GM12865 (cell line): Measurements from ENCODE around the gene FRMPD1.
"Not testable (repeated sequence)": the region's sequence is repeated elsewhere in the genome, so short reads cannot be mapped to it uniquely, and the experiment has no call there.

Experiments
- DNase-seq: peaks from one replicate; pipeline ENCODE4 v3.0.0; 2010; ENCODE audit warnings: low read depth
- H3K4me3 ChIP-seq: 2 replicates; pipeline ENCODE4 v1.5.1; 2011; ENCODE audit warnings: mild to moderate bottlenecking, low read depth, low read length, control low read depth
- TF ChIP-seq, protein P1 (sequence below): IDR thresholded peaks from 2 replicates; pipeline ENCODE4 v1.5.1; 2011; ENCODE audit warnings: low read length, control low read depth, low read depth, inconsistent platforms; ENCODE audit not compliant: insufficient read depth; ENCODE audit errors: missing control alignments

Gene FRMPD1

GRCh38 chr9:37746448-37747270 is 95.9 kb downstream of the FRMPD1 start:
- no peak for DNase-seq
- TF ChIP-seq, protein P1, sequence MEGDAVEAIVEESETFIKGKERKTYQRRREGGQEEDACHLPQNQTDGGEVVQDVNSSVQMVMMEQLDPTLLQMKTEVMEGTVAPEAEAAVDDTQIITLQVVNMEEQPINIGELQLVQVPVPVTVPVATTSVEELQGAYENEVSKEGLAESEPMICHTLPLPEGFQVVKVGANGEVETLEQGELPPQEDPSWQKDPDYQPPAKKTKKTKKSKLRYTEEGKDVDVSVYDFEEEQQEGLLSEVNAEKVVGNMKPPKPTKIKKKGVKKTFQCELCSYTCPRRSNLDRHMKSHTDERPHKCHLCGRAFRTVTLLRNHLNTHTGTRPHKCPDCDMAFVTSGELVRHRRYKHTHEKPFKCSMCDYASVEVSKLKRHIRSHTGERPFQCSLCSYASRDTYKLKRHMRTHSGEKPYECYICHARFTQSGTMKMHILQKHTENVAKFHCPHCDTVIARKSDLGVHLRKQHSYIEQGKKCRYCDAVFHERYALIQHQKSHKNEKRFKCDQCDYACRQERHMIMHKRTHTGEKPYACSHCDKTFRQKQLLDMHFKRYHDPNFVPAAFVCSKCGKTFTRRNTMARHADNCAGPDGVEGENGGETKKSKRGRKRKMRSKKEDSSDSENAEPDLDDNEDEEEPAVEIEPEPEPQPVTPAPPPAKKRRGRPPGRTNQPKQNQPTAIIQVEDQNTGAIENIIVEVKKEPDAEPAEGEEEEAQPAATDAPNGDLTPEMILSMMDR: no peak
- H3K4me3 ChIP-seq: no peak overlapping the region

- peak; percentile 72 for DNase-seq
- H3K4me3 ChIP-seq: no peak overlapping the region
- TF ChIP-seq, protein P1: peak; percentile 88
Measured at GRCh38 chr9:37747271-37747753, 96.6 kb downstream of the FRMPD1 start.

GRCh38 chr9:37749129-37749528 is 98.4 kb downstream of the FRMPD1 start:
- no peak for DNase-seq

GRCh38 chr9:37751186-37751585 is 100.4 kb downstream of the FRMPD1 start:
- no peak for DNase-seq
- TF ChIP-seq, protein P1: no peak
- no peak overlapping the region for H3K4me3 ChIP-seq

More at GRCh38 chr9:37749129-37749528, 98.4 kb downstream of the FRMPD1 start:
- TF ChIP-seq, protein P1: no peak
- H3K4me3 ChIP-seq: no peak overlapping the region

DNA sequence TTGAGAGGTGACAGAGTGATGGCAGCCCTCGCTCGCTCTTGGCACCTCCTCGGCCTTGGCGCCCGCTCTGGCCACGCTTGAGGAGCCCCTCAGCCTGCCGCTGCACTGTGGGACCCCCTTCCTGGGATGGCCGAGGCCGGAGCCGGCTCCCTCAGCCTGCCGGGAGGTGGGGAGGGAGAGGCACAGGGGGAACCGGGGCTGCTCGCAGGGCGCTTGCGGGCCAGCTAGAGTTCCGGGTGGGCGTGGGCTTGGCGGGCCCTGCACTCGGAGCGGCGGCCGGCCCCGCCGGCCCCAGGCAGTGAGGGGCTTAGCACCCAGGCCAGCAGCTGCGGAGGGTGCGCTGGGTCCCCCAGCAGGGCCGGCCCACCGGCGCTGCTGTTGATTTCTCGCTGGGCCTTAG is 101.0 kb downstream of the FRMPD1 start:
- not testable (repeated sequence) for DNase-seq, H3K4me3 ChIP-seq

DNA sequence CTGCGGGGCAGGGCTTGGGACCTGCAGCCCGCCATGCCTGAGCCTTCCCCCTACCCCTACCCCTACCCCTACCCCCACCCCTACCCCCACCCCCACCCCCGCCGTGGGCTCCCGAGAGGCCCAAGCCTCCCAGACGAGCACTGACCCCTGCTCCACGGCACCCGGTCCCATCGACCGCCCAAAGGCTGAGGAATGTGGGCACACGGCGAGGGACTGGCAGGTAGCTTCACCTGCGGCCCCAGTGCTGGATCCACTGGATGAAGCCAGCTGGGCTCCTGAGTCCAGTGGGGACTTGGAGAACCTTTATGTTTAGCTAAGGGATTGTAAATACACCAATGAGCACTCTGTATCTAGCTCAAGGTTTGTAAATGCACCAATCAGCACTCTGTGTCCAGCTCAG is 101.4 kb downstream of the FRMPD1 start:
- not testable (repeated sequence) for H3K4me3 ChIP-seq, DNase-seq

- TF ChIP-seq, protein P1: no peak
- H3K4me3 ChIP-seq: peak overlapping the region; percentile 90
- DNase-seq: no peak
Measured at GRCh38 chr9:37752642-37753488, 102.1 kb downstream of the FRMPD1 start.
